K562 (cell line): ENCODE data around the gene B3GAT2.

Experiments
- EHMT2 ChIP-seq: fragments of 450-650 bp; IDR thresholded peaks from 2 replicates; pipeline ENCODE4 v1.6.1; 2018; ENCODE audit warnings: antibody characterized with exemption
- GTF2F1 ChIP-seq: IDR thresholded peaks from 2 replicates; pipeline ENCODE4 v1.6.1; 2011; ENCODE audit warnings: low read depth, low read length, improper control_type of control experiment
- NCOA6 ChIP-seq: fragments of 450-650 bp; IDR thresholded peaks from 2 replicates; pipeline ENCODE4 v1.6.1; 2017; ENCODE audit warnings: mild to moderate bottlenecking
- SPI1 ChIP-seq: IDR thresholded peaks from 2 replicates; pipeline ENCODE4 v1.6.1; 2011; ENCODE audit warnings: low read depth, low read length, control low read depth, borderline replicate concordance
- TF ChIP-seq, protein P1 (sequence below): sonication (generic); formaldehyde crosslinking; IDR thresholded peaks from 2 replicates; pipeline ENCODE4 v1.9.0; 2022; ENCODE audit warnings: mild to moderate bottlenecking, missing genetic modification reagents
- TF ChIP-seq, protein P2 (sequence below): fragments of 450-650 bp; formaldehyde crosslinking; IDR thresholded peaks from 2 replicates; pipeline ENCODE4 v1.4.0; 2020; ENCODE audit warnings: mild to moderate bottlenecking
- TF ChIP-seq, protein P3 (sequence below), 3 experiments: IDR thresholded peaks in 2 of 3; conservative IDR thresholded peaks in 1 of 3; 2 replicates each; pipeline ENCODE4 v1.5.1; 2011 to 2012; ENCODE audit warnings: low read length in 3 of 3, mild to moderate bottlenecking in 3 of 3, control low read depth in 2 of 3, improper control_type of control experiment in 1 of 3, inconsistent platforms in 1 of 3, low read depth in 1 of 3, mixed read lengths in 1 of 3, moderate library complexity in 1 of 3; ENCODE audit not compliant: insufficient read depth in 2 of 3

DNA sequence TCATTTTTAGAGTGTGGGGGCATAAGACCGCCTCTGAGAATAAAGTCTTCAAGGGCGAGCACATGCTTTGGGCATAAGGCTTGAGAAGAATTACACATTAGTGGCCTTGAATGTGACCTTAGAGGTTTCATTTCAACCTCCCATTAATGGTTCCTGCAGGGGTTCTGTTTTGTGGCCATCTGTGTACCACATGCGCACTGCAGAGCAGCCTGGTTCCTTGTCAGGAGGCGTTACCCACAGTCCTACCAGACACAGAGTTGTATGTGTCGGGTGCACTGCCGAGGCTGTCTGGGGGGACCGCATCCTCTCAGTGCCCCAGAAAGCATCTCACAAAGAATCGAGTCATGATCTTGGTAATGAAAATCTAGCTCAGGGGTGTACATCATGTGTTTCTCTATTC, 115.7 kb downstream of the B3GAT2 start:
- TF ChIP-seq GTF2F1 (no peak), SPI1 (no peak), NCOA6 (no peak), EHMT2 (no peak)
- TF ChIP-seq, protein P1, sequence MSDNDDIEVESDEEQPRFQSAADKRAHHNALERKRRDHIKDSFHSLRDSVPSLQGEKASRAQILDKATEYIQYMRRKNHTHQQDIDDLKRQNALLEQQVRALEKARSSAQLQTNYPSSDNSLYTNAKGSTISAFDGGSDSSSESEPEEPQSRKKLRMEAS, result no peak
- TF ChIP-seq, protein P2, sequence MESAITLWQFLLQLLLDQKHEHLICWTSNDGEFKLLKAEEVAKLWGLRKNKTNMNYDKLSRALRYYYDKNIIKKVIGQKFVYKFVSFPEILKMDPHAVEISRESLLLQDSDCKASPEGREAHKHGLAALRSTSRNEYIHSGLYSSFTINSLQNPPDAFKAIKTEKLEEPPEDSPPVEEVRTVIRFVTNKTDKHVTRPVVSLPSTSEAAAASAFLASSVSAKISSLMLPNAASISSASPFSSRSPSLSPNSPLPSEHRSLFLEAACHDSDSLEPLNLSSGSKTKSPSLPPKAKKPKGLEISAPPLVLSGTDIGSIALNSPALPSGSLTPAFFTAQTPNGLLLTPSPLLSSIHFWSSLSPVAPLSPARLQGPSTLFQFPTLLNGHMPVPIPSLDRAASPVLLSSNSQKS (CRISPR knock-in tag), result no peak
- TF ChIP-seq, protein P3, sequence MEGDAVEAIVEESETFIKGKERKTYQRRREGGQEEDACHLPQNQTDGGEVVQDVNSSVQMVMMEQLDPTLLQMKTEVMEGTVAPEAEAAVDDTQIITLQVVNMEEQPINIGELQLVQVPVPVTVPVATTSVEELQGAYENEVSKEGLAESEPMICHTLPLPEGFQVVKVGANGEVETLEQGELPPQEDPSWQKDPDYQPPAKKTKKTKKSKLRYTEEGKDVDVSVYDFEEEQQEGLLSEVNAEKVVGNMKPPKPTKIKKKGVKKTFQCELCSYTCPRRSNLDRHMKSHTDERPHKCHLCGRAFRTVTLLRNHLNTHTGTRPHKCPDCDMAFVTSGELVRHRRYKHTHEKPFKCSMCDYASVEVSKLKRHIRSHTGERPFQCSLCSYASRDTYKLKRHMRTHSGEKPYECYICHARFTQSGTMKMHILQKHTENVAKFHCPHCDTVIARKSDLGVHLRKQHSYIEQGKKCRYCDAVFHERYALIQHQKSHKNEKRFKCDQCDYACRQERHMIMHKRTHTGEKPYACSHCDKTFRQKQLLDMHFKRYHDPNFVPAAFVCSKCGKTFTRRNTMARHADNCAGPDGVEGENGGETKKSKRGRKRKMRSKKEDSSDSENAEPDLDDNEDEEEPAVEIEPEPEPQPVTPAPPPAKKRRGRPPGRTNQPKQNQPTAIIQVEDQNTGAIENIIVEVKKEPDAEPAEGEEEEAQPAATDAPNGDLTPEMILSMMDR (IDR thresholded peaks at IDR 0.05 in 2 of 3, conservative IDR thresholded peaks at IDR 0.05 in 1 of 3; ENCODE audit: insufficient read depth in 2 of 3, low read depth in 1 of 3, low read length in 3 of 3), result no peak
